Measurements from ENCODE around the gene EIF5A2.

- TF ChIP-seq CTCF (IDR thresholded peaks at IDR 0.05): no peak
- TF ChIP-seq POLR2A (IDR thresholded peaks at IDR 0.05): no peak
Observed at GRCh38 chr3:170905862-170906261, 2.6 kb downstream of the EIF5A2 start.

All from vagina (tissue), 2 donors.